Natural killer cell (primary cell): ENCODE results near the gene TENM4. TPM values are rescaled to one million over a fixed set of nuclear protein-coding genes. Genes with fewer than 3 reads are reported as not detected.

ENCODE experiments used
- ATAC-seq, 3 donors: fragments of 150-1000 bp in 2 of 3; fragments of 200-7000 bp in 1 of 3; cut with Tn5 transposase; 1 replicate in 1 of 3; 2 replicates in 2 of 3; pipeline ENCODE4 v1.10.0; 2021; ENCODE audit warnings: mild to moderate bottlenecking in 2 of 3, moderate library complexity in 2 of 3
- DNase-seq, 2 donors: peaks; one replicate each; pipeline versions ENCODE4 v3.0.0 to v3.0.0-alpha.2; 2013 to 2021; ENCODE audit warnings: mixed read lengths in 1 of 2
- H3K27ac ChIP-seq: one replicate; pipeline ENCODE4 v1.5.1; 2013; ENCODE audit warnings: mild to moderate bottlenecking, low read length
- H3K27me3 ChIP-seq: one replicate; pipeline ENCODE4 v1.6.1; 2013; ENCODE audit warnings: low read length; ENCODE audit not compliant: control insufficient read depth, insufficient read depth
- H3K36me3 ChIP-seq: one replicate; pipeline ENCODE4 v1.6.1; 2013; ENCODE audit warnings: low read length; ENCODE audit not compliant: control insufficient read depth, insufficient read depth
- H3K4me1 ChIP-seq: one replicate; pipeline ENCODE4 v1.6.1; 2013; ENCODE audit warnings: low read length; ENCODE audit not compliant: control insufficient read depth, insufficient read depth
- H3K4me3 ChIP-seq: one replicate; pipeline ENCODE4 v1.5.1; 2013; ENCODE audit warnings: low read length
- H3K9me3 ChIP-seq: one replicate; pipeline ENCODE4 v1.6.1; 2013; ENCODE audit warnings: low read length; ENCODE audit not compliant: control insufficient read depth, insufficient read depth
- H3K27ac Mint-ChIP-seq, 2 donors: one replicate each; pipeline ENCODE4 v1.8.0; 2022; ENCODE audit warnings: mild to moderate bottlenecking in 2 of 2, mixed read lengths in 2 of 2, moderate library complexity in 1 of 2
- H3K27me3 Mint-ChIP-seq, 2 donors: one replicate each; pipeline ENCODE4 v1.8.0; 2022; ENCODE audit warnings: low read depth in 2 of 2, mixed read lengths in 2 of 2
- H3K36me3 Mint-ChIP-seq: one replicate; pipeline ENCODE4 v1.8.0; 2022; ENCODE audit warnings: mixed read lengths
- H3K4me1 Mint-ChIP-seq, 2 donors: one replicate each; pipeline ENCODE4 v1.8.0; 2022; ENCODE audit warnings: mixed read lengths in 2 of 2
- H3K4me3 Mint-ChIP-seq: one replicate; pipeline ENCODE4 v1.8.0; 2022; ENCODE audit warnings: mild to moderate bottlenecking, moderate library complexity, mixed read lengths
- H3K9me3 Mint-ChIP-seq, 2 donors: one replicate each; pipeline ENCODE4 v1.8.0; 2022; ENCODE audit warnings: mixed read lengths in 2 of 2
- WGBS: methylation state at CpG from one replicate; pipeline ENCODE4 v1.1.7; 2013; ENCODE audit warnings: missing lambda C conversion rate; ENCODE audit not compliant: insufficient coverage; 5-methylcytosine and 5-hydroxymethylcytosine counted together
- intact Hi-C: fragments of 100-400 bp; cut with micrococcal nuclease; formaldehyde crosslinking; loops from one replicate; pipeline ENCODE4 v1.14.2; 2022
- total RNA-seq, 4 donors: library from RNA; stranded (reverse); fragments of 120-200 nt in 1 of 4; gene quantifications; one replicate each; pipeline versions ENCODE4 v1.2.3 to v1.2.4, GENCODE V29; 2013 to 2022
- TF ChIP-seq, protein P1 (sequence below): fragments of 200-600 bp; IDR thresholded peaks from one replicate; pipeline ENCODE4 v1.8.0; 2022; ENCODE audit warnings: antibody characterized with exemption

Gene TENM4
- total RNA-seq, 3 donors from 2014 or later (not counting 1 experiment from before 2014, with no cell fraction given) = 0.63 to 0.75 TPM; not detected in 1

DNA sequence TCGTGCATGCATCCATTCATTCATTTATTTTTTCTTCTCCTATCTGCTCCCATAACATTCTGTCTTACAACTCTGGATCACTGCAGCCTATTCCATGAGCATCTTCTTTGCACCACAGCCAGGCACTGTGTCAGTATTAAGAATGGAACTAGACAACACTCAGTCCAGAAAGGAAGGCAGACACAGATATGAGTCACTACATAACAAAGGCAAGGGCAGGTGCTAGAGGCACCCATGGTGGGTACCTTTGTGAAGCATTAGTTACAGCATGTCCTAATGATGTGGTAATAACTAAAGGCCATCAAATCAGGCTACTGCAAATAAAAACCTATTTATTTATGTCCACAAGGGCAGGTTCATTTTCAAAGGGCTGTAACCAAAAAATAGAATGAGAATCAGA lies 28.1 kb downstream of the TENM4 start:
- H3K27ac Mint-ChIP-seq = no peak overlapping the region
- intact Hi-C loops = no loop called here
- H3K4me3 Mint-ChIP-seq = no peak overlapping the region

GRCh38 chr11:79409330-79409729 lies 31.5 kb downstream of the TENM4 start:
- Mint-ChIP-seq H3K4me3 (no peak overlapping the region), H3K9me3 (peaks cover 2 to 3% of the 10 kb centered on the region in 2 donors), H3K27me3 (no peaks in the 10 kb centered on the region), H3K36me3 (no peaks in the 10 kb centered on the region), H3K4me1 (no peaks in the 10 kb centered on the region), H3K27ac (no peak overlapping the region)
- Histone ChIP-seq H3K36me3 (no peaks in the 10 kb centered on the region), H3K27me3 (no peaks in the 10 kb centered on the region), H3K9me3 (no peaks in the 10 kb centered on the region), H3K4me1 (no peaks in the 10 kb centered on the region), H3K27ac (no peak overlapping the region), H3K4me3 (no peak overlapping the region)
- over 99% methylated on average over 6 of the region's 6 CpGs for WGBS
- no peak for ATAC-seq
- intact Hi-C loops = no loop called here
- no peak for DNase-seq
- TF ChIP-seq, protein P1, sequence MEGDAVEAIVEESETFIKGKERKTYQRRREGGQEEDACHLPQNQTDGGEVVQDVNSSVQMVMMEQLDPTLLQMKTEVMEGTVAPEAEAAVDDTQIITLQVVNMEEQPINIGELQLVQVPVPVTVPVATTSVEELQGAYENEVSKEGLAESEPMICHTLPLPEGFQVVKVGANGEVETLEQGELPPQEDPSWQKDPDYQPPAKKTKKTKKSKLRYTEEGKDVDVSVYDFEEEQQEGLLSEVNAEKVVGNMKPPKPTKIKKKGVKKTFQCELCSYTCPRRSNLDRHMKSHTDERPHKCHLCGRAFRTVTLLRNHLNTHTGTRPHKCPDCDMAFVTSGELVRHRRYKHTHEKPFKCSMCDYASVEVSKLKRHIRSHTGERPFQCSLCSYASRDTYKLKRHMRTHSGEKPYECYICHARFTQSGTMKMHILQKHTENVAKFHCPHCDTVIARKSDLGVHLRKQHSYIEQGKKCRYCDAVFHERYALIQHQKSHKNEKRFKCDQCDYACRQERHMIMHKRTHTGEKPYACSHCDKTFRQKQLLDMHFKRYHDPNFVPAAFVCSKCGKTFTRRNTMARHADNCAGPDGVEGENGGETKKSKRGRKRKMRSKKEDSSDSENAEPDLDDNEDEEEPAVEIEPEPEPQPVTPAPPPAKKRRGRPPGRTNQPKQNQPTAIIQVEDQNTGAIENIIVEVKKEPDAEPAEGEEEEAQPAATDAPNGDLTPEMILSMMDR = no peak

More for the DNA sequence above, 28.1 kb downstream of the TENM4 start:
- Histone ChIP-seq H3K9me3 (peaks cover 2% of the 10 kb centered on the region), H3K4me3 (no peak overlapping the region), H3K27me3 (no peaks in the 10 kb centered on the region), H3K4me1 (no peaks in the 10 kb centered on the region), H3K27ac (no peak overlapping the region), H3K36me3 (no peaks in the 10 kb centered on the region)
- DNase-seq (no peak), ATAC-seq (no peak)
- H3K36me3 Mint-ChIP-seq = no peaks in the 10 kb centered on the region
- 69% methylated on average over 1 of the region's 1 CpG for WGBS
- H3K9me3 Mint-ChIP-seq = peaks cover 2 to 3% of the 10 kb centered on the region in 2 donors
- no peaks in the 10 kb centered on the region for H3K27me3 Mint-ChIP-seq
- TF ChIP-seq, protein P1 = no peak
- no peaks in the 10 kb centered on the region for H3K4me1 Mint-ChIP-seq

DNA sequence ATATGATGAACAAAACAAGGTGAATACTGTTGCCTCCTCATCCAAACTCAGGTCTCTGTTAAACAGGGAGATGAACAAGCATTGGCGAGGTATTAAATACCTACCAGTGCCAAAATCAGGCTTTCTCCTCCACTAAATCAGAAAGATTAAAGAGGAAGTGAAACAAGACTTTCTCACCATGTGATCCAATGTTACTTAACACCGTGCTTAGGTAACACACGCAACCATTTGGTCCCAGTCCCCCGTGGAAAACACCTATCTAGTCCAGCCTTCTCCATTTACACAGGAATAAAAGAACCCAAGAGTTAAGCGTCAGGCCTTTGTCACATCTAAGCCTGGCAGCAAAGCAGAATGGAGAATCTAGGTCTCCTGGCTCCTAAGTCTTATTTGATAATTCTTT lies 34.5 kb downstream of the TENM4 start:
- Histone ChIP-seq H3K27ac (no peak overlapping the region), H3K27me3 (no peaks in the 10 kb centered on the region), H3K36me3 (no peaks in the 10 kb centered on the region), H3K9me3 (no peaks in the 10 kb centered on the region), H3K4me3 (no peak overlapping the region), H3K4me1 (no peaks in the 10 kb centered on the region)
- TF ChIP-seq, protein P1 = no peak
- Mint-ChIP-seq H3K4me3 (no peak overlapping the region), H3K27me3 (no peaks in the 10 kb centered on the region), H3K4me1 (no peaks in the 10 kb centered on the region), H3K9me3 (peaks cover 3% of the 10 kb centered on the region in 2 donors), H3K27ac (no peak overlapping the region), H3K36me3 (no peaks in the 10 kb centered on the region)
- intact Hi-C loops = no loop called here
- no peak for DNase-seq
- WGBS = 37% methylated on average over 5 of the region's 5 CpGs
- no peak for ATAC-seq

DNA sequence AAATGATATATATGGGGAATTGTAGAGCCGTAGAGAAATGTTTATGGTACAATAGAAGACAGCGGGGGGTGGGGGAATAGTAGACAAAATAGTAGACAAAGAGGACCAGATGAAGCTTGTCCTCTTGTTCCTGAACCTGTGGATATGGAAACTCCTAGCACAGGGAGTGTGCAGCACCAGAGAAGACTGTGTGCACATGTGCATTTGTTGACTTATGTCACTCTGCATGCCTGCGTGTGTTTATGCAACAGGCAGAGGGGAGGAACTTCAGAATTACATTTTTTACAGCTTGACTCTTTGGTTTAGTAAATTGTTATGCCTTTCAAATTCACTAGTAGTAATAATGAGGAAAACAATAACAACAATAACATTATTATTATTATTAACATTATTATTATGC lies 36.0 kb downstream of the TENM4 start:
- H3K27ac Mint-ChIP-seq = no peak overlapping the region
- DNase-seq (no peak), ATAC-seq (no peak)
- no peaks in the 10 kb centered on the region for H3K4me1 Mint-ChIP-seq
- Histone ChIP-seq H3K9me3 (no peaks in the 10 kb centered on the region), H3K27me3 (no peaks in the 10 kb centered on the region), H3K36me3 (no peaks in the 10 kb centered on the region), H3K4me1 (no peaks in the 10 kb centered on the region), H3K27ac (no peak overlapping the region), H3K4me3 (no peak overlapping the region)
- peaks cover 3% of the 10 kb centered on the region in 2 donors for H3K9me3 Mint-ChIP-seq
- intact Hi-C loops = no loop called here
- H3K27me3 Mint-ChIP-seq = no peaks in the 10 kb centered on the region
- H3K4me3 Mint-ChIP-seq = no peak overlapping the region
- H3K36me3 Mint-ChIP-seq = no peaks in the 10 kb centered on the region
- TF ChIP-seq, protein P1 = no peak
- WGBS = 62% methylated on average over 2 of the region's 3 CpGs
